ENCODE measurements around the gene MSH3. TPM values are rescaled to one million over a fixed set of nuclear protein-coding genes. Genes with fewer than 3 reads are reported as not detected.

MSH3 gene
- total RNA-seq, 2 donors from 2014 or later = 12.6 to 14.9 TPM

- Histone ChIP-seq H3K27me3 (replicated peaks; ENCODE audit: insufficient read depth) (no peaks in the 10 kb centered on the region), H3K4me3 (no peak overlapping the region), H3K4me1 (replicated peaks) (no peaks in the 10 kb centered on the region), H3K36me3 (no peaks in the 10 kb centered on the region), H3K9me3 (no peaks in the 10 kb centered on the region), H3K27ac (no peak overlapping the region)
- 87% methylated on average over 5 of the region's 5 CpGs for WGBS
- no peak for TF ChIP-seq POLR2AphosphoS5 (IDR thresholded peaks at IDR 0.05)
- TF ChIP-seq, protein P1, sequence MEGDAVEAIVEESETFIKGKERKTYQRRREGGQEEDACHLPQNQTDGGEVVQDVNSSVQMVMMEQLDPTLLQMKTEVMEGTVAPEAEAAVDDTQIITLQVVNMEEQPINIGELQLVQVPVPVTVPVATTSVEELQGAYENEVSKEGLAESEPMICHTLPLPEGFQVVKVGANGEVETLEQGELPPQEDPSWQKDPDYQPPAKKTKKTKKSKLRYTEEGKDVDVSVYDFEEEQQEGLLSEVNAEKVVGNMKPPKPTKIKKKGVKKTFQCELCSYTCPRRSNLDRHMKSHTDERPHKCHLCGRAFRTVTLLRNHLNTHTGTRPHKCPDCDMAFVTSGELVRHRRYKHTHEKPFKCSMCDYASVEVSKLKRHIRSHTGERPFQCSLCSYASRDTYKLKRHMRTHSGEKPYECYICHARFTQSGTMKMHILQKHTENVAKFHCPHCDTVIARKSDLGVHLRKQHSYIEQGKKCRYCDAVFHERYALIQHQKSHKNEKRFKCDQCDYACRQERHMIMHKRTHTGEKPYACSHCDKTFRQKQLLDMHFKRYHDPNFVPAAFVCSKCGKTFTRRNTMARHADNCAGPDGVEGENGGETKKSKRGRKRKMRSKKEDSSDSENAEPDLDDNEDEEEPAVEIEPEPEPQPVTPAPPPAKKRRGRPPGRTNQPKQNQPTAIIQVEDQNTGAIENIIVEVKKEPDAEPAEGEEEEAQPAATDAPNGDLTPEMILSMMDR (IDR thresholded peaks at IDR 0.05) = no peak
- TF ChIP-seq POLR2A (IDR thresholded peaks at IDR 0.05) = no peak
- no peak for DNase-seq (ENCODE audit: low spot score)
- intact Hi-C loops (cut with DNase I) = no loop called here
Observed at GRCh38 chr5:80761176-80761575, 106.7 kb downstream of the MSH3 start.

GRCh38 chr5:80761966-80762365, 107.5 kb downstream of the MSH3 start:
- intact Hi-C loops (cut with DNase I) = no loop called here
- TF ChIP-seq POLR2AphosphoS5 (IDR thresholded peaks at IDR 0.05) = no peak
- TF ChIP-seq, protein P1 (IDR thresholded peaks at IDR 0.05) = no peak
- no peak for TF ChIP-seq POLR2A (IDR thresholded peaks at IDR 0.05)

GRCh38 chr5:80762573-80762972, 108.1 kb downstream of the MSH3 start:
- no peak overlapping the region for H3K4me3 ChIP-seq
- H3K27ac ChIP-seq = peak overlapping the region; percentile 51 to 69
- TF ChIP-seq POLR2AphosphoS5 (IDR thresholded peaks at IDR 0.05) (no peak), POLR2A (IDR thresholded peaks at IDR 0.05) (no peak)
- TF ChIP-seq, protein P1 (IDR thresholded peaks at IDR 0.05) = no peak
- H3K9me3 ChIP-seq = no peaks in the 10 kb centered on the region
- DNase-seq (ENCODE audit: low spot score) = no peak
- H3K36me3 ChIP-seq = no peaks in the 10 kb centered on the region
- H3K4me1 ChIP-seq (replicated peaks) = no peaks in the 10 kb centered on the region
- 100% methylated on average over 4 of the region's 4 CpGs for WGBS
- H3K27me3 ChIP-seq (replicated peaks; ENCODE audit: insufficient read depth) = no peaks in the 10 kb centered on the region
- intact Hi-C loops (cut with DNase I) = no loop called here

More at GRCh38 chr5:80761966-80762365, 107.5 kb downstream of the MSH3 start:
- no peak for DNase-seq (ENCODE audit: low spot score)
- no peak overlapping the region for H3K27ac ChIP-seq
- no peaks in the 10 kb centered on the region for H3K36me3 ChIP-seq
- H3K27me3 ChIP-seq (replicated peaks; ENCODE audit: insufficient read depth) = no peaks in the 10 kb centered on the region
- no peaks in the 10 kb centered on the region for H3K4me1 ChIP-seq (replicated peaks)
- H3K4me3 ChIP-seq = no peak overlapping the region
- no peaks in the 10 kb centered on the region for H3K9me3 ChIP-seq
- 72% methylated on average over 1 of the region's 1 CpG for WGBS

DNA sequence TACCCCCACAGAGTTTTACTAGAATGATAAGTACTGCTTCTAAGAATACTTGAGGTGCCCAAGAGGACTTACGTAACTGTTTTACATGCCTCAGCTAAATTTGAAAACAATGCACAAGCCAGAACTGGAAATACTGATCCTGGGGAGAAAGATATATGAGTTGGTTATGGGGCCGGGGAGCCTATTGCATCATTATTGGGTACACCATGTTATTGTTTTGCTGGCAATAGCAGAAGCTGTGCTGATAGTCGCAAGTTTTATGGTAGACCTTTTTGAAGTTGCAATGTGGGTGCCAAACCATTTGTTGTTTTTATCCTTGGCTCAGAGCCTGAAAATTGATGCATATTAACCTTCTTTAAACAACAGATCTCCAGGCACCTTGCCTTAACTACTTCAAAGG, 108.8 kb downstream of the MSH3 start:
- no peaks in the 10 kb centered on the region for H3K4me1 ChIP-seq (replicated peaks)
- WGBS = 11% methylated on average over 3 of the region's 3 CpGs
- H3K4me3 ChIP-seq = no peak overlapping the region
- H3K36me3 ChIP-seq = no peaks in the 10 kb centered on the region
- intact Hi-C loops (cut with DNase I) = no loop called here
- no peaks in the 10 kb centered on the region for H3K9me3 ChIP-seq
- H3K27me3 ChIP-seq (replicated peaks; ENCODE audit: insufficient read depth) = no peaks in the 10 kb centered on the region
- peak; percentile 74 for DNase-seq (ENCODE audit: low spot score)
- peak; percentile 89 for TF ChIP-seq POLR2AphosphoS5 (IDR thresholded peaks at IDR 0.05)
- TF ChIP-seq, protein P1 (IDR thresholded peaks at IDR 0.05) = no peak
- peak overlapping the region; percentile 51 to 69 for H3K27ac ChIP-seq

- Histone ChIP-seq H3K27me3 (replicated peaks; ENCODE audit: insufficient read depth) (no peaks in the 10 kb centered on the region), H3K4me3 (no peak overlapping the region), H3K27ac (peak overlapping the region in 1 of 2 donors; percentile 15), H3K4me1 (replicated peaks) (no peaks in the 10 kb centered on the region), H3K9me3 (no peaks in the 10 kb centered on the region), H3K36me3 (no peaks in the 10 kb centered on the region)
- peak; percentile 18 for TF ChIP-seq POLR2AphosphoS5 (IDR thresholded peaks at IDR 0.05)
- no peak for TF ChIP-seq POLR2A (IDR thresholded peaks at IDR 0.05)
- TF ChIP-seq, protein P1 (IDR thresholded peaks at IDR 0.05) = no peak
- intact Hi-C loops (cut with DNase I) = no loop called here
- 69% methylated on average over 5 of the region's 5 CpGs for WGBS
- DNase-seq (ENCODE audit: low spot score) = no peak
Observed at GRCh38 chr5:80763873-80764647, 109.6 kb downstream of the MSH3 start.

Measured in prostate gland (tissue), 2 donors.